ACHN (cell line): ENCODE data around the gene UBE2S.

Experiments used
- DNase-seq: peaks from one replicate; pipeline ENCODE4 v3.0.0-alpha.2; 2015
- in situ Hi-C: cut with HindIII; loops from 2 replicates; pipeline ENCODE4 v1.10.0; 2017; ENCODE audit warnings: low sequenced_read_pairs, low pct_ligation_motif_present, low pct_unique_long_range_greater_than_20kb

Gene UBE2S

DNA sequence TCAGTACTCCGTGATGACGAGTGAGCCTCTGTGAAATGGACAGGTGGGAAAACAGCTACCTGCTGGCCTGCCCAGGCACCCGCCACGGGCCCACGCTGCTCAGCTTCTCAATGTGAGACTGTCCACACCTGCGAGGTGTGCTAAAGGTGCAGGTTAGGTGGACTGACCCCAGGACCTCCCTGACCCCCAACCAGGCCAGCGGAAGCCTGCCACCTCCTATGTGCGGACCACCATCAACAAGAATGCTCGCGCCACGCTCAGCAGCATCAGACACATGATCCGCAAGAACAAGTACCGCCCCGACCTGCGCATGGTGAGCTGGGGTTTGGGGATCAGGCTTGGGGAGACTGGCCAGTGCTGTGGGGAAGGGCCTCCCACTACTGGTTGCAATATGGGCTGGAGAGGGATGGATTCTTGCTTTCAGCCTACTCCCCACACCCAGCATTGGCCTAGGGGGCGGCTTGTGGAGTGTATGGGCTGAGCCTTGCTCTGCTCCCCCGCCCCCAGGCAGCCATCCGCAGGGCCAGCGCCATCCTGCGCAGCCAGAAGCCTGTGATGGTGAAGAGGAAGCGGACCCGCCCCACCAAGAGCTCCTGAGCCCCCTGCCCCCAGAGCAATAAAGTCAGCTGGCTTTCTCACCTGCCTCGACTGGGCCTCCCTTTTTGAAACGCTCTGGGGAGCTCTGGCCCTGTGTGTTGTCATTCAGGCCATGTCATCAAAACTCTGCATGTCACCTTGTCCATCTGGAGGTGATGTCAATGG lies 19.7 kb downstream of the UBE2S start:
- DNase-seq: no peak
- in situ Hi-C loops: no loop called here

DNA sequence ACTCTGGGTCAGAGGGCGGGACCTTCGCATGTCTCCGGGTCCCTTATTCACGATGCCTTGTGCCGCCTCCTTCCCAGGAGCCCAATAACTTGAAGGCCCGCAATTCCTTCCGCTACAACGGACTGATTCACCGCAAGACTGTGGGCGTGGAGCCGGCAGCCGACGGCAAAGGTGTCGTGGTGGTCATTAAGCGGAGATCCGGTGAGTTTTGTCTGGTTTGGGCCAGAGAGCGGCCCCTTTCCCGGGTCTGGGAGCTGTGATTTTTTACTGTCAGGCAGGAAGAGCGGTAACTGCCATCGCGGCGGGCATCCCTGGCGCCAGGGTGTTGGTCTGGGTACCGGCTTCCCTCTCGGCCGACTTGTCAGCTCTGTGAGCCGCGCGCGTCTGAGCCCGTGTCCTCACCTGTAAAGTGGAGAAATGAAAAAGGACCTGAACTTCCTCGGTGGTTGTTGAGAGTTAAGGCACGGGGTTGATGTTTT lies 21.1 kb downstream of the UBE2S start:
- DNase-seq: no peak
- in situ Hi-C loops: no loop called here

DNA sequence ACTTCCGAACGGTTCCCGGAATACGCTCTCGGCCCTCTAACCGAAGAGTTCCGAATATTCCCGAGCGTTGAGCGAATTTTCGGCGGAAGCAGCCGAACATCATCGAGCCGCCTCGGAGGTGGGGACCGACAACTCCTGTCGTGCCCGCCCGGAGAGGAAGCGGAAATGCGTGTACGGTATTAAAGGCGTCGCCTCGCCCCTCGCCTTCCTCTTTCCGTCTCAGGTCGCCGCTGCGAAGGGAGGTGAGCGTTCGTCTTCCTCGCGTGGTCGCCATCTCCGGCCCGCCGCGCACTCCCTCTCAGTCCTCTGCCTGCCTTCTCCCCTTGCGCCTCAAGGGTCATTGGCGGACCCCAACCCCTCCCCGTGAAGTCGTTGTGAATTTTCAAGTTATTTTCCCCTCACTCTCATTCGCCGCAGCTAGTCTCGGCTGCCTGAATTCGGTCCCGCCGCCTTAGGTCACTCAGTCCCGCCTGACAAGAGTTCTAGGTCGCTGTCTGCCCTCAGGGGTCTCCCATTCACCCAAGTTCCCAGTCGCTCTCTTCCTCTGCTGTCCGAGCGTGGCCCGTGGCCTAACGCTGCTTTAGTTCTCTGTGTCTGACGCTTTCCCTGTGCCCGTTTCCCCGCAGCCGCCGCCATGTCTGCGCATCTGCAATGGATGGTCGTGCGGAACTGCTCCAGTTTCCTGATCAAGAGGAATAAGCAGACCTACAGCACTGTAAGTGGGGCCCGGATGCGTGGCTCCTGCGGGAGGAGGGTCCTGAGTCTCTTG lies 21.7 kb downstream of the UBE2S start, which contains the start of gene RPL28:
TSS of gene RPL28 (plus strand) at position 209 of the 769 bp plus-strand sequence. CDS start at position 635, 426 bp downstream.
- in situ Hi-C loops: no loop called here

DNA sequence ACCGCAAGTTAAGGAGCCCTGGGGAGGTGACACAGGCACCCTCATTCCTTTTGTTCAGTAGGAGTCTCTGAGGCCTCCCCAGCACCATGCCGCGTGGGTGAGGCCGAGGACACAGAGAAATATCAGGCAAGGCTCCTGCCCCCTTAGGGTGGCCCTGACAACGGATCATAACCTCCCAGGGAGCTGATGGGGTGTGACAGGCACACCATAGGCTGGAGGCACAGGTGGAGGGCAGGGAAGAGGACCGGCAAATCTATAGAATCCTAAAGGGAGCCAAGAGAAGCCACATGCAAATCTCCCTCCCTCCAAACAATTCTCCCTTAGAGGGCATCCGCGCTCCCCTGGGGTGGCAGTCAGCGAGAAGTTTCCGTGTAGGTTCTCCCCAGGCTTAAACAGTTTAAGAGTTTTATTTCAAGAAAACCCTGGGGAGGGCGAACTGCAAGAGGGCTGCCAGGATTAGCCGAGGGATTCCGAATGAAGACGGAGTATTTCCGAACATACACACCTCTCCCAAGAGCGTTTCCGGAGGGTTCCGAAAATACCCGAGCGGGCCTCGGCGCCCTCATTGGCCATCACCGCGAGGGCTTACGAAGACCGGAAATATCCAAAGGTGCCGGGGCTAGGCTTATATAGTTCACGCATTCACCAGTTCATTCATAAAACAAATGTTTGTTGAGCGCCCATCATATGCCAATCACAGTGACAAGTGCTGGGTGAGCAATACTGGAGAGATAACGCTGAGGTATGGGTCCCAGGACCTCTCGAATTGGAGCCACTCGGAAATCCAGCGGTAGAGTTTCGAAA lies 22.5 kb downstream of the UBE2S start:
- DNase-seq: peak; percentile 94
- in situ Hi-C loops: no loop called here

More for the DNA sequence above, 21.7 kb downstream of the UBE2S start, which contains the start of gene RPL28:
- peak; percentile 98 for DNase-seq

DNA sequence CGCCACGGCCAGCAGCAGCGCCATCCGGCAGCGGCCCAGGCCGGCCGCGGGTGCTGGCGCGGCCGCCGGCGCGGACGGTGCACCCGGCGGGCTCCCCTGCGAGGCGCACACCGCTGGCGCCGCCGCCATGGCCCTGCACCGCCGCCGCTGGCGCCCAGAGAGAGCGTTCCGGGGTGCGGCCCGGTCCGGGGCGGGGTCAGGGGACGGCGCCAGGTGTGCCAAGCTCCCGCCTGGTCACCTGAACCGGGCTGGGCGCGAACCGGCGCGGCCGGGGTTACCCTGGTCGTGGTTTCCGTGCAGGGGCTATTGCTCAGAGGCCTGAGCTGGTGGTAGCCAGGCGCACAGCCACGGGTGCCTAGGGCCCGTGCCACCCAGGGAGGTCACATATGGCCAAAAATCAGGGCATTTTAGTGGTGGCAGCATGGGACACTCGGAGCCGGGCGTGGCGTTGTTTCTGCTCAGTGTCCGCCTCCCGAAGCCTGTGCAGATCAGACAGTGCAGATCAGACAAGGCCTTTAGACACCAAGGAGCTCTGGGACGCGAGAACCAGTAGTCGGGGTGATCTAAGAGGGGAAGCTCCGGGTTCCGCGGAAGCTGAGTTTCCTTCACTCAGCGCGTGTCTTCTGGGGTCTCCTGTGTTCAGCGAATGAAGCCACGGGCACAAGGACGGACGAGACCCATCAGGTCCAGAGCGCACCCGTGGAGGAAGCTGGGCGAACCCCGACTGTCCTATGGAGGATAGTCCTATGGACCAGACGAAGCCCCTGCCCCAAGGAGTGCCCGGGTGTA lies 23.3 kb downstream of the UBE2S start, which contains the start of gene TMEM238:
TSS of gene TMEM238 (minus strand) at position 162 of the 789 bp plus-strand sequence. CDS start at position 129, 33 bp downstream.
- in situ Hi-C loops: no loop called here

DNA sequence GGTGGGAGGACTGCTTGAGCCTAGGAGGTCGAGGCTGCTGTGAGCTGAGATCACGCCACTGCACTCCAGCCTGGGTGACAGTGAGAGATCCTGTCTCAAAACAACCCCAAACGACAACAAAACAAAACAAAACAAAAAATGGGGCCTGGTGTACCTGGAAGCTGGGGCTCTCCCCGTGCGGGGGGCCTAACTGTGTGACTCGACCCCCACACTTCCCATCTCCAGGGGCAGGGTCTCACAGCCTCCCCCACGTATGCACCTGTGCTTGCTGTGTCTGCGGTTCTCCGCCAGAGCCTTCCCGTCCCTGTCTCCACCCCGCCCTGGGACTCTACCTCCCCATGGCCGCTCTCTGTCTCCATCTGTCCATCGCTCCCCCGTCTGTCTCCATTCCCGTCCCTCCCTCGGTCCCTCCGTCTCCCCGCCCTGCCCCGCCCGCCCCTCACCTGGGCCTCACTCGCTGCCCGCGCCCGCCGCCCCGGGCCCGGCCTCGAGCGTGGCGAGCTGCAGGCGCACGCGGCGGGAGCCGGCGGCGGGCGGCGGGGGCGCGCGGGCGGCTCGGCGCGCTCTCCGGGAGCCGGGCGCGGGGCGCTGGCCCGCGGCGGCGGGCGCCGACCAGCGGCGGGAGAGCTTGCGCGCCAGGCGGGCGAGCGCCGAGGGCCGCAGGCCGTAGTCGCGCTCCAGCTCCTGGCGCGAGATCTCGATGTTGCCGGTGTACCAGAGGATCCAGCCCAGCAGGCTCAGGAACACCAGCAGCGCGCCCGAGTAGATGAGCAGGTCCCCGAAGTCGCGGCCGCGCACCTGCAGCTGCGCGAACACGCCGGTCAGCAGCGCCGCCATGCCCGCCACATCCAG lies 24.1 kb downstream of the UBE2S start:
- in situ Hi-C loops: no loop called here
- peak; percentile 70 for DNase-seq

More for the DNA sequence above, 23.3 kb downstream of the UBE2S start, which contains the start of gene TMEM238:
- DNase-seq: no peak

DNA sequence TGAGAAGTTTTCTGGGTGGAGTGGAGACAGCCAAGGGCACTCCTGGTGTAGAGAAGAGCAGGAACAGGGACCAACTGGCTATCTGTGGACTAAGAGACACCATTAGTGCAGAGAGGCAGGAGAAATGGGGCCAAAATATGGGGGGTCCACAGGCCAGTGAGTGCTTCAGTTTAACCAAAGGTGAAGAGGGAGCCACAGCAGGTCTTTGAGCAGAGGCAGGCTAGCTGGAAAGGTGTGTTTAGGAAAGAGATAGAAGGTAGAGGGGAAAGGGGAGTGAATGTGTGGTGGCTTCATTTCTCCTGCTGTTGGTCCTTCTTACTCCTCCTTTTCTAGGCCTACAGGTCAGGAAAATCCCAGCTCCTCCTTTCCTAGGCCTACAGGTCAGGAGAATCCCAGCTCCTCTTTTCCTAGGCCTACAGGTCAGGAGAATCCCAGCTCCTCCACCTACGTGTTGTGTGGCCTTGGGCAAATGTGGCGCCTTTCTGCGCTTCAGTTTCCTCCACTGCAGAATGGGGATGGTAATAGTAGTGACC lies 25.0 kb downstream of the UBE2S start:
- in situ Hi-C loops: no loop called here
- DNase-seq: no peak

DNA sequence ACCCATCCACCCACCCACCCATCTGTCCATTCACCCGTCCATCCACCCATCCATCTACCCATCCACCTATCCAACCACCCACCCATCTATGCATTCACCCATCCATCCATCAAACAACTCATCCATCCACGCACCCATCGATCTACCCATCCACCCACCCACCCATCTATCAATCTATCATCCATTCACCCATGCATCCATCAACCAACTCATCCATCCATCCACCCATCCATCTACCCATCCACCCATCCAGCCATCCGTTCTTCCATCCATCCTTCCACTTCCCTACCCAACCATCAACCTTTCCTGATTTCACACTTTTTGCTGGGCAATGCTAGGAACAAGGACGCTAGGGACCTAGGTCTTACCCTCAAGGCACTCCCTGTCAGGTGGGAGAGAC lies 25.6 kb downstream of the UBE2S start:
- DNase-seq: no peak
- in situ Hi-C loops: no loop called here

DNA sequence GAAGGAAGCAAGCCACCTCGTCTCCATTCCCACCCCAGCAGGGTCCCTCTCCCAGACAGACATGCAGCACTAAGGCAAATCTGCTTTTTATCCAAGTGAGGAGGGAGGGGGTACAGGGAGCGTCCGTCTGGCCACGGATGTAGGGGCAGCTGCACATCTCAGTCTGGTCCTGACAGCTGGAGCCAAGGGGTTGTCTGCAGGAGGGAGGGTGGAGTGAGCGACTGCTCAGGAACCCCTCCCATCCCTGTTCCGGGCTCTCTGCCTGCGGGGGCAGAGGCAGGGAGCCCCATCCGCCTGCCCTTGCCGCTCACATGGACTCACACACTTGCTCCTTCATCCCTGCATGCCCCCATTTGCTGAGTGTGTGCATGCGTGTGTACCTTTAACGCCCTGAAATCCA lies 28.4 kb downstream of the UBE2S start:
- in situ Hi-C loops: no loop called here

DNA sequence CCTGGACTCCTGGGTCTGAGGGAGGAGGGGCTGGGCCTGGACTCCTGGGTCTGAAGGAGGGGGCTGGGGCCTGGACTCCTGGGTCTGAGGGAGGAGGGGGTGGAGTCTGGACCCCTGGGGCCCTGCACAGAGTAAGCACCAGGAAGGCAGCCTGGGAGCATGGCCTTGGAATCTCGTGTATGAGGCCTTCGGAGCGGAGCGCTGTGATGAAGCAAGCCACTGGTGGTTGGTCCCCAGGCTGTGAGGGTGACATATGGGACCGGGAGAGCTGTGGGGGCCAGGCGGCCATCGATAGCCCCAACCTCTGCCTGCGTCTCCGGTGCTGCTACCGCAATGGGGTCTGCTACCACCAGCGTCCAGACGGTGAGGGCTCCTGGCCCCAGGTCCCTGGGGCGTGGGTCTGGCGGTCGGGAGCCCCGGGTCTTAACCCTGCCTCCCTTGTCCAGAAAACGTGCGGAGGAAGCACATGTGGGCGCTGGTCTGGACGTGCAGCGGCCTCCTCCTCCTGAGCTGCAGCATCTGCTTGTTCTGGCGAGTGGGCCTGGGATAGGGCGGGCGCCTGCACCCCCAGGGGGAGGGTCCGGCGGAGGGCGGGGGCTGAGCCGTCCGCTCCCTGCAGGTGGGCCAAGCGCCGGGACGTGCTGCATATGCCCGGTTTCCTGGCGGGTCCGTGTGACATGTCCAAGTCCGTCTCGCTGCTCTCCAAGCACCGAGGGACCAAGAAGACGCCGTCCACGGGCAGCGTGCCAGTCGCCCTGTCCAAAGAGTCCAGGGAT lies 30.0 kb downstream of the UBE2S start:
- DNase-seq: no peak
- in situ Hi-C loops: no loop called here

More for the DNA sequence above, 28.4 kb downstream of the UBE2S start:
- DNase-seq: no peak

DNA sequence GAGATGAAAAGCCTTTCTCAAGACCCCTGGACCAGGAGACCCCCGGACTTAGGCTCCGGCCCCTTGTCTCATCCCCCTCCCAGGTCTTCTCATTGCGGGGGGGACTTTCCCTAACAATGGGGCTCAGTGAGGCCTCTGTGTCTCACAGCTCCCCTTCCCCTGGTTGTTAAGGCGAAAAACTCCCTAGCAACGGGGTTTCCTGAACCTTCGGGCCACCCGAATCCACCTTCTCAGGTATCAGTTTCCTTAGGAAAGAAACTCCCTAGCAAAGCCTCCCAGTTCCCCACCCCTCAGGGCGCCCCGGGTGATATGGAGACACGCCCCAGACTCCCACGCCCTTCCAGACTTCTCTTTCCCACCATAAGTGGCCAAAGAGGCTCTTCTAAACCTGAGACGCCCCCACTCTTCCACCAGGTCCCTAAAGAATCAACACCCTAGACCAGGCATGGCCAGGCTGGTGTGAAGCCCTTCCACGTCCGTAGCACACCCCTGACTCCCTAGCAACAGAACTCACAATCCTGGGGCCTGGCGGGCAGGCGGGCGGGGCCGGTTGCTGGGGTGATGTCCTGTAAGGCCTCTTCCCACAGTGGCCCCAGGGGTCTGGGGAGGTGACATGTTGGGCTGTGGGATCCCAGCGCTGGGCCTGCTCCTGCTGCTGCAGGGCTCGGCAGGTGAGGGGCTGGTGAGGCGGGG lies 31.2 kb downstream of the UBE2S start, which contains the start of gene TMEM190:
TSS of gene TMEM190 (plus strand) at position 586 of the 693 bp plus-strand sequence. CDS start at position 614, 28 bp downstream.
- no peak for DNase-seq
- in situ Hi-C loops: no loop called here

DNA sequence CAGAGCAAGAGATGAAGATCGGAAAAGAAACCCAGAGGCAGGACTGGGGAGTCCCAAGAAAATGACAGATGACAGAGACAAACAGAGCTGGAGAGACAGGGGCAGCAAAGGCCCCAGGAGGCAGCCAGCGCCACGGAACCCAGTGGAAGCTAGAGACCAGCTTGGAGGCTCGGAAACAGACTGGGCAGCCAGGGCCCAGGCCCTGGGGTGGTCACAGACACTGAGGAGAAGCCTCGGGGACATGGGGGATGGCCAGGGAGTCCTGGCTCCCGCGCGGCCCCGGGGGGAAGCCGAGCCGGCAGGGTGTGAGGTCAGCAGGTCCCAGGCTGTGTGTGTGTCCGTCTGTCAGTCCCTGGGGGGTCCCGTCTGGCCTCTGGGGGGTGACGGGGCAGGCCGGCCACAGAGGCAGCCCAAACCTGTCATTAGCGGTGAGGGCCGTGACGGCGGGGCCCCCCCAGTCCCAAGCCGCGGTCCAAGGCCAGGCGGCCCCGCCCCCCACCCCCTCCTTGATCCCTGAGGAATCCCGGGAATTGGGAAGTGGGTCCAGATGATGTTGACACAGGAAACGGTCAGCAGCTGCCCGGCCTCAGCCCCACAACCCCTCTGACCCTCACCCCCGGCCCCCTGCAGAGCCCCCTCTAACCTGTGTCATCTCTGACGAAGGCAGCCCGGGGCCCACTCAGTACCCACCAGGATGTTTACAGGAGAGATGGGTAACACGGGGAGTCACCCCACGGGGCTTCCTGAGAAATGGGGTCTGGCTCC lies 33.4 kb downstream of the UBE2S start:
- peak; percentile 11 for DNase-seq
- in situ Hi-C loops: no loop called here

DNA sequence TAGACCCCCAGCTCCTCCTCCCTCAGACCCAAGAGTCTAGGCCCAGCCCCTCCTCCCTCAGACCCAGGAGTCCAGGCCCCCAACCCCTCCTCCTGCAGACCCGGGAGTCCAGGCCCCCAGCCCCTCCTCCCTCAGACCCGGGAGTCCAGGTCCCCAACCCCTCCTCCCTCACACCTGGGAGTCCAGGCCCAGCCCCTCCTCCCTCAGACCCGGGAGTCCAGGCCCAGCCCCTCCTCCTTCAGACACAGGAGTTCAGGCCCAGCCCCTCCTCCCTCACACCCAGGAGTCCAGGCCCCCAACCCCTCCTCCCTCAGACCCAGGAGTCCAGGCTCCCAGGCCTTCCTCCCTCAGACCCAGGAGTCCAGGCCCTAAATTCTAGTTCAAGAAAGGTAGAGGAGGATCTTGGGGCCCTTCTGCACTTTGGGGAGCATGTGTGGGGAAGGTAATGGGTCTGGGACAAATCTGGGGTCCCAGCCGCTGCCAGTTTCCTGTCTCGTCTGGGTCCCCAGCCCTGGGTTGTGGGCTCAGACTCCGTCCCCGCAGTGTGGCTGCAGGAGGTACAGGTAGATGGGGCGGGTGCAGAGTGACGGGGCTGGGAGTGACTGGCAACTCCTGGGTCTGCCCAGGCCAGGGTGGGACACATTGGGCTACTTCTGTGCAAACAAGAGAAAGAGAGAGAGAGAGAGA lies 34.1 kb downstream of the UBE2S start:
- in situ Hi-C loops: no loop called here
- no peak for DNase-seq

DNA sequence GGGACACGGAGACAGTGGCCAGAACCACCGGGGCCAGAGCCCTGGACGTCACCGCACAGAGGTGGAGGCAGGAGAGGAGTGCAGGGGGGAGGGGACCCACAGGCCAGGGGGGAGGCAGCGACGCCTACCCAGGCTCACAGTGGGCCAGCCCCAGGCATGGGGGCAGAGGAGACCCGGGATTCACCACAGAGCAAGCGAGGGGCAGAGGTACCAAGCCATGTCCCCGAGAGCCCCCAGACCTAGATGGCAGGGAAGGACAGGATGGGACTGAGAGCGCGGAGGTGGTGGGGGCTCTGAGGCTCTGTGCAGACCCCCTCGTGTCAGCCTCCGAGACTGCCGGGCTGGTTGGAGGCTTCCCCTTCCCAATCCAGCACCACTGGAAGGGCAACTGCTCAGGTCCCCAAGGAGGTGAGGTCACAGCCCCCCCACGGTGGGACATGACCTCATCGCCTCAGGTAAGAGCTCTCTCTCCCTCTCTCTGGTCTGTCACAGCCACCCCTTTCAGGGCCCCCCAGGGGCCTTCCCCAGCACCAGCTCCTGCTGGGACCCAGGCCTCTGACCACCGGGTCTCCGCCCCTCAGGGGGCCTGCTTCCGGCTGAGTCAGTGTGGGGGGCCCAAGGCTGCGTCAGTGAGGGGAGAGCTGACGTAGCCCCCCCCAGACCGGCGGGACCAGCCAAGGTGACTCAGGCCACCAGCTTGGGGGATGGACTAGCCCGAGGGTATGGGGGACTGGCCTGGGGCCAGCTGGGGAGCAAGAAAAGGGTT lies 35.1 kb downstream of the UBE2S start:
- no peak for DNase-seq
- in situ Hi-C loops: no loop called here
